HG02981 (cell line): ENCODE data around the gene JAM3.

Experiments
- ATAC-seq: cut with Tn5 transposase; IDR thresholded peaks from one replicate; pipeline ENCODE4 v1.9.1; 2021; ENCODE audit warnings: mild to moderate bottlenecking, moderate library complexity; ENCODE audit not compliant: unreplicated experiment

The JAM3 gene

DNA sequence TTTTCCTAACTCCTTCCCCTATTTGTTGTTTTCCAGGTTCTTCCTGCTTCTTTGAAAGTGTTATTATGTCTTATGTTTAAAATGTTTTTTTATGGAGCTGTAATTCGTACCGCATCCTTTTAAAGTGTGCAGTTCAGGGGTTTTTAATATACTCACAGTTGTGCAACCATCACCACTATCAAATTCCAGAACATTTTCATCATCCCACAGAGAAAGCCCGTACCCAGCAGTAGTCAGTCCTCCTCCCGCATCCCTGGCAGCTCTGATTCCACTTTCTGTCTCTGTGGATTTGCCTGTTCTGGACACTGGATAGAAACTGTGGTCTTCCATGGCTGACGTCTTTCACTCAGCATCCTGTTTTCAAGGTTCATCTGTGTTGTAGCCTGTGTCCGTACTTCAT is 73.7 kb downstream of the JAM3 start:
- ATAC-seq = no peak

DNA sequence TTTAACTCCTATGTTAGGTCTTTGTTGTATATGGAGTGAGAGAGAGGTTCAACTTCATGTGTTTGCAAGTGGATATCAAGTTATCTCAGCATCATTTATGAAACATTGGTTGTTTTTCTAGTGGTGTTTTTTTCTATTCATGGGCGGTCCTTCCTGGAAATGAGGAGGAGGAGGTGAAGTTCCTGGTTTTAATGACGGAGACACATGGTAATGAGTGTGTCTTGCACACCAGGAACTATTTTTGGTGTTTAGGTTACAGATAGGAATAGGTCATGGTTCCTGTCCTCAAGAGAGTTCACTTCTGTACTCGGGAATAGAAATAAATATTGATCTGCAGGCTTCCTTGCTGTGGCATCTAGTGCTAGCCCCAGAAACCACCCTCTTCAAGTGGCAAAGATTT is 74.9 kb downstream of the JAM3 start:
- no peak for ATAC-seq

DNA sequence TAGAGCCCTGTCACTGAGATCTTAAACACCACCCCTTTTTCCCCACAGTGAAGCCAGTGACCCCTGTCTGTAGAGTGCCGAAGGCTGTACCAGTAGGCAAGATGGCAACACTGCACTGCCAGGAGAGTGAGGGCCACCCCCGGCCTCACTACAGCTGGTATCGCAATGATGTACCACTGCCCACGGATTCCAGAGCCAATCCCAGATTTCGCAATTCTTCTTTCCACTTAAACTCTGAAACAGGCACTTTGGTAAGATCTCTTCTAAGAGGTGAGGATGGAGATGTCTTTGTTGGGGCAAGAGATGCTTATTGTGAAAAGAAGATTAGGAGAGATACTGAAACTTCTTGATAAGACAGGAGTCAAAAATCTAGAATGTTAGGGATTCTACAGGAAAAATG is 75.9 kb downstream of the JAM3 start:
- no peak for ATAC-seq

DNA sequence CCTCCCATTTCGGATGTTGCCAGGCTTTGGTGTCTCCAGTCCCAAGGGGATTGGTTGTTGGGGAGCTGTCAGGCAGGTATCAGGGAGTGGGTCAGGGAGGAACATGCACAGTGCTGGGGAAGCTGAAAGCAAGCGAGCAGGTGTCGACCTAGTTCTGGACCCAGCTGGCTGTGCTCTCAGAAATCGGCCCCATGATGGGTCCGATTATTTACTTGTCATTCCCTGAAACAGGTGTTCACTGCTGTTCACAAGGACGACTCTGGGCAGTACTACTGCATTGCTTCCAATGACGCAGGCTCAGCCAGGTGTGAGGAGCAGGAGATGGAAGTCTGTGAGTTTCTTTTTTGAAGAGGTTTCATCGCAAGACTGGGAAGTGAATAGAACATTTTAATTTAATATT is 76.8 kb downstream of the JAM3 start:
- ATAC-seq = no peak

DNA sequence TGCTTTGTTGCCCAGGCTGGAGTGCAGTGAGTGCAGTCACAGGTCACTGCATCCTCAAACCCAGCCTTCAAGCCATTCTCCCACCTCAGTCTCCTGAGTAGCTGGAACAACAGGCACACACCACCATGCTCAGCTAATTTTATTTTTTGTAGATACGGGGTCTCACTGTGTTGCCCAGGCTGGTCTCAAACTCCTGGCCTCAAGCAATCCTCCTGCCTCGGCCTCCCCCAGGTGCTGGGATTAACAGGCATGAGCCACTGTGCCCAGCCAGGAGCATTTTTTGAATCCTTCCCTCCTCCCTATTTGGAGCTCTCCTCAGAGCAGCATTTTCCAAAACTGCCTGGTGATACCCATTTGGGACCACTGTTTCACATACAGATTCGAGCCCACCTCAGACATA is 77.7 kb downstream of the JAM3 start:
- ATAC-seq = no peak

DNA sequence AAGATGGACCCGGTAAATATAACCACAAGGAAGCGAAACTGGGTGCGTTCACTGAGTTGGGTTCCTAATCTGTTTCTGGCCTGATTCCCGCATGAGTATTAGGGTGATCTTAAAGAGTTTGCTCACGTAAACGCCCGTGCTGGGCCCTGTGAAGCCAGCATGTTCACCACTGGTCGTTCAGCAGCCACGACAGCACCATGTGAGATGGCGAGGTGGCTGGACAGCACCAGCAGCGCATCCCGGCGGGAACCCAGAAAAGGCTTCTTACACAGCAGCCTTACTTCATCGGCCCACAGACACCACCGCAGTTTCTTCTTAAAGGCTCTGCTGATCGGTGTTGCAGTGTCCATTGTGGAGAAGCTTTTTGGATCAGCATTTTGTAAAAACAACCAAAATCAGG is 80.5 kb downstream of the JAM3 start:
- no peak for ATAC-seq

DNA sequence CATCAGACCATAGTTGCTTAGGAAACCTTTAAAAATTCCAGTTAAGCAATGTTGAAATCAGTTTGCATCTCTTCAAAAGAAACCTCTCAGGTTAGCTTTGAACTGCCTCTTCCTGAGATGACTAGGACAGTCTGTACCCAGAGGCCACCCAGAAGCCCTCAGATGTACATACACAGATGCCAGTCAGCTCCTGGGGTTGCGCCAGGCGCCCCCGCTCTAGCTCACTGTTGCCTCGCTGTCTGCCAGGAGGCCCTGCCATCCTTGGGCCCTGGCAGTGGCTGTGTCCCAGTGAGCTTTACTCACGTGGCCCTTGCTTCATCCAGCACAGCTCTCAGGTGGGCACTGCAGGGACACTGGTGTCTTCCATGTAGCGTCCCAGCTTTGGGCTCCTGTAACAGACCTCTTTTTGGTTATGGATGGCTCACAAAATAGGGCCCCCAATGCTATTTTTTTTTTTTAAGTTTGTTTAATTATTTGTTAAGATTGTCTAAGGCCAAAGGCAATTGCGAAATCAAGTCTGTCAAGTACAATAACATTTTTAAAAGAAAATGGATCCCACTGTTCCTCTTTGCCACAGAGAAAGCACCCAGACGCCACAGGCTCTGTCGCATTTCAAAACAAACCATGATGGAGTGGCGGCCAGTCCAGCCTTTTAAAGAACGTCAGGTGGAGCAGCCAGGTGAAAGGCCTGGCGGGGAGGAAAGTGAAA is 81.5 kb downstream of the JAM3 start:
- ATAC-seq = no peak

DNA sequence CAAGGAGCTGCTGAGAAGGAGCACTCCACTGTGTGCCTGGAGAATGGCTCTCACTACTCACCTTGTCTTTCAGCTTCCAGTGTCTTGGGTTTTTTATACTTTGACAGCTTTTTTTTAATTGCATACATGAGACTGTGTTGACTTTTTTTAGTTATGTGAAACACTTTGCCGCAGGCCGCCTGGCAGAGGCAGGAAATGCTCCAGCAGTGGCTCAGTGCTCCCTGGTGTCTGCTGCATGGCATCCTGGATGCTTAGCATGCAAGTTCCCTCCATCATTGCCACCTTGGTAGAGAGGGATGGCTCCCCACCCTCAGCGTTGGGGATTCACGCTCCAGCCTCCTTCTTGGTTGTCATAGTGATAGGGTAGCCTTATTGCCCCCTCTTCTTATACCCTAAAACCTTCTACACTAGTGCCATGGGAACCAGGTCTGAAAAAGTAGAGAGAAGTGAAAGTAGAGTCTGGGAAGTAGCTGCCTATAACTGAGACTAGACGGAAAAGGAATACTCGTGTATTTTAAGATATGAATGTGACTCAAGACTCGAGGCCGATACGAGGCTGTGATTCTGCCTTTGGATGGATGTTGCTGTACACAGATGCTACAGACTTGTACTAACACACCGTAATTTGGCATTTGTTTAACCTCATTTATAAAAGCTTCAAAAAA is 82.3 kb downstream of the JAM3 start:
- no peak for ATAC-seq

DNA sequence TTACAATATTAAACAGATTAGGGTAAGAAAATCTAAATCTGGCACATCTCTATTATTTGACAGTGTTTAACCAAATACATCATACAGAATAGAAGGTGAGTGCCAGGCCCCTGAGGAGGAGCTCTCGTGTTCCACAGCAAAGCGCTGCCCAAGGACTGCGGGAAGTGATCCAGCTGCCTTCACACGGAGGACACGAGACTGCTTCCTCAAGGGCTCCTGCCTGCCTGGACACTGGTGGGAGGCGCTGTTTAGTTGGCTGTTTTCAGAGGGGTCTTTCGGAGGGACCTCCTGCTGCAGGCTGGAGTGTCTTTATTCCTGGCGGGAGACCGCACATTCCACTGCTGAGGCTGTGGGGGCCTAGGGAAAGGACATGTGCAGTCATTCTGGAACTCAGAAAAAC is 83.8 kb downstream of the JAM3 start:
- no peak for ATAC-seq

DNA sequence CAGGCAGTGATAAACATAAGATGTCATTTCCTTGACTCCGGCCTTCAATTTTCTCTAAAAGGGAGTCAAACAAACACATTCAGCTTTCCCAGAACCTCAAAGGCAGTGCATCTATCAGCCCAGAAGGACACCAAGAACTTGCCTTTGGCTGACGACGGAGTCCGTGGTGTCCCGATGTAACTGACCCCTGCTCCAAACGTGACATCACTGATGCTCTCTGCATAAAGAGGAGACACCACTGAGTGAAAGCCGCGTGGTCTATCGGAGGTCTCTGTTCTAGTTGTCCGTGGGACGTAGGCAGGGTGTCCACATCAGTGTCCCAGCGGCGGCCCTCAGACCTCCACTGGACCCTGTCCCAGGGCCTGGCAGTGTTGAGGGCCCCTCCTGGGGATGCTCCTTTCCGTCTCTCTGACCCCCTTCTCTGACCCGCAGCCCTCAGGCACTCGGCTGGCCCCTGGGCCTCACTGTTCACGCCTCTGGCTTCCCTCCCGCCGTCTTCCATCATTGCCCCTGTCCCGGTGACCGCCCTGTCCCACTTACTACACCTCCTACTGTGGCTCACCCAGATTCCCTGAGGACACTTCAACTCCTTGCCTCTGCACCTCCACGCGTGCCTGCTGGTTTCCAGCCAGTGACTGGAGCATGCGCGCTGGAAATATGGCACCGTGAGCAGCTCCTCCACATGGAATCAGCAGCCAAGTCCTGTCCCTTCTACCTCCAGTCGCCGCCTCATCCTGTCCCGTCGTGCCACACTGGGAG is 84.5 kb downstream of the JAM3 start:
- no peak for ATAC-seq

DNA sequence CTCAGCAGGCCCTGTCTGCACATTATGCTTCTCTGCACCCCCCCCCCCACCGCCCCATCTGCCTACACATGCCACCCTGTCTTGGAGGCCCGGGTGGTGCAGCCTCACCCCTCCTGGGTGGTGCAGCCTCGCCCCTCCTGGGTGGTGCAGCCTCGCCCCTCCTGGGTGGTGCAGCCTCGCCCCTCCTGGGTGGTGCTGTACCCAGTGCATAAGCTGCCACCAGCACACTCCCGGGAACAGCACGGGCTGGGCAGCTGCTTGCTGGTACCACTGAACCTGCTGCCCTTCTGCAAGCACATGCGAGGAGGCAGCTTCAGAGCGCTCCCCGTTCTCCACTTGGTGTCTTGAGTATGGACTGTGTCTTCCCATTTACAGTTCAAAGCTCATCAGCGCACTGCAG is 85.6 kb downstream of the JAM3 start:
- no peak for ATAC-seq

DNA sequence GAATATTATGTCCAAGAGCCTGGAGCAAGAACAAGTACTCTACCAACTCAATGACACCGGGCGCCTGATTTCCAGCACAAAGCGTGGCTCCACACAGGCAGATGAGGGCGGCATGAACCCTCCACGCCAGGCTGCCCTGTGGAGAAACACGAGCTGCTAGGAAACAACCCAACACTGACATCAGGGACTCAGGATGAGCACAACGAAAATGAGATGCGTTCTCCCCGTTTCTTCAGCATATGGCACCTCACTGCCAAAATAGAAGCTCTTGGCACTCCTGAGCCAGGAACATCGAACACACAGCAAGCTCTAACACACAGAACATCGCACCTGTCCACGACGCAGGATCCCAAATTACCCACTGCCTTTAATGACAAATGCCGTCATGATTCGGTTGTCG is 86.6 kb downstream of the JAM3 start:
- ATAC-seq = no peak

DNA sequence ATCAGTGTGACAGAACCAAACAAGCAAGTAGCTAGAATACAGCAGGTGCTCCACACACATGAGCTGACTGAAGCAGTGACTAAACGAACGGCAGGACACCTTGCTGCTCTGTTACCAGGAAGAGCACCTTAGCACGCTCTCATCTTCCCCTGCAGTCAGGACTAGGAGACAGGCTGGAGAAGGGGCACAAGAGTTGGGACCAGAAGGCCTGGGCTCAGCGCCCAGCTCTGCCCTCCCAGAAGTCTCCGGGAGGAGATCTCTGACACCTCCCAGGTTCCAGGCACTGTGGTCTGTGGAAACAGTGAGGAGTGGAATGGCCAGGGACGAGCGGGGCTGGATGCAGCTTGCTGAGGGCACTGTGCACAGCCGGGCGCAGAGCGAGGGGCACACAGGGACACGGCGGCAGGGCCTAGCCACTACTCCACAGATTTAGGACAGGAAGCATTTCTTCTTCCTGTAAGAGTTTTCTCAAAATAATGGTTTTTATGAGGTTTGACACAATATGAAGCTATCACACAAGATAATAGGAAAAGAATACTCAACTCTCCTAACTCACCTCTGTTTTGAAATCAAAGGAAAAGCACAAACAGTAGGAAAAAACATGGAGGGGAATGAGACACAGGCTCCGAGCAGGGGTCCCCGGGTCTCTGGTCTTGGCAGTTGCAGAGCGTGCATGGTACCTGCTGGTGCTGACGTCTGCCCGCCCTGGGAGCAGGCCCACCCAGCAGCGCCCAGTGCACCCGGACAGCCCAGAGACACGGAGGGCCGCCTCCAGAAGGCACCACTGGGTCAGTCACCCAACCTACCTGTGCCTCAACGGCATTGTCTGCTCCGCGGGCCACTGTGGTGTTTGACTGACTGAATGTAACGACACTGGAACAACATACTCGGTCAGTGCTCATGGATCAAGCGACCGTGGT is 87.3 kb downstream of the JAM3 start:
- no peak for ATAC-seq

DNA sequence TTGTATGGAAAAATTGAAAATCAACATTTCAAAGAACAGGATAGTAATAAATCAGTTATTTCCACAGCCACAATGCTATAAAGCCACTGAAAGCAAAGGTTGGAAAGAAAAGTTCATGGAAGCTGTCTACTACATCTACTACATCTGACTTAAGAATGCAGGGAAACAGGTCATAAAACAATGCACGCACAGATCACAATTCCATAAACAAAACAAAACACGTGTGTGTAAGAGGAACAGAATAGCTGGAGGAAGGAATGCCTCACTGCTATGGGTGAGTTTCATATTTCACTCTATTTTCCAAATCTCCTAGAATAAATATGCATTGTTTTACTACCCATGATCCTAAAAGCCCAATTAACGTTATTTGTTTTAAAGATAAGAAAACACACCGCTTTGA is 88.6 kb downstream of the JAM3 start:
- no peak for ATAC-seq

DNA sequence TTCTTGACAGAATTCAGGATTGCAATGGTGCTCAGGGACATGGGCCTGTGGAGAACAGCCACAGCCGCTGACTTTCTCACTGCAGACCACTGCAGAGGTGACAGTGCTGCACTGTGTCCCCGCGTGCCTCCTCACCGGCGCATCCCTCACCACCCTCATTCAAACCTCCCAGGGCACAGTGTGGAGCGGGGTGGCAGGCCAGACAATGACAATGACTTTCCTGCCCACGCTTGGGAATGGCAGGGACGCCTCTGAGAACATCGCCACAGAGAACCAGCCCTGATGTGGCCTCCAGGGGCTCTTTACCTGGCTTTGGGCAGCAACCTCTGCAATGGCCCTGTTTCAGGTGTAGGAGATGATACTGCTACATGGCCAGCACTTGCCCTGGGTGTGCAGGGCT is 89.2 kb downstream of the JAM3 start:
- no peak for ATAC-seq

DNA sequence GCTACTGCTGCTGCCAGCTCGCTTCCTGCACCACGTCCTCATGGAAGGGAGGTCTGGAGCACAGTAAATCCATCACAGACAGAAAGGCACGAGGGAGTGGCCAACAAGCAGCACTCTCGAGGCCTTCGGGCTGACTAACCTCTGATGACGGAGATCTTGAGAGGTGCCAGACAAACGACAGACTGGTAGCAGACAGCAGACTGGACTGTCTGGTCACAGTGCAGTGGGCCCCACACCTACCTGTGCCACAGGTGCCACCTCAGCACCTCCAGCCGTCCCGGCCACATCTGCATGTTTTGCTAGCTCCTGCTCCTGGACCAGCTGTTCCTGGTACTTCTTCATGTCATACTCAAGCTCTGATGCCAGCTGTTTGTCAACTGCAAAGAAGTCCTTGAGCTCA is 90.8 kb downstream of the JAM3 start:
- ATAC-seq = no peak

DNA sequence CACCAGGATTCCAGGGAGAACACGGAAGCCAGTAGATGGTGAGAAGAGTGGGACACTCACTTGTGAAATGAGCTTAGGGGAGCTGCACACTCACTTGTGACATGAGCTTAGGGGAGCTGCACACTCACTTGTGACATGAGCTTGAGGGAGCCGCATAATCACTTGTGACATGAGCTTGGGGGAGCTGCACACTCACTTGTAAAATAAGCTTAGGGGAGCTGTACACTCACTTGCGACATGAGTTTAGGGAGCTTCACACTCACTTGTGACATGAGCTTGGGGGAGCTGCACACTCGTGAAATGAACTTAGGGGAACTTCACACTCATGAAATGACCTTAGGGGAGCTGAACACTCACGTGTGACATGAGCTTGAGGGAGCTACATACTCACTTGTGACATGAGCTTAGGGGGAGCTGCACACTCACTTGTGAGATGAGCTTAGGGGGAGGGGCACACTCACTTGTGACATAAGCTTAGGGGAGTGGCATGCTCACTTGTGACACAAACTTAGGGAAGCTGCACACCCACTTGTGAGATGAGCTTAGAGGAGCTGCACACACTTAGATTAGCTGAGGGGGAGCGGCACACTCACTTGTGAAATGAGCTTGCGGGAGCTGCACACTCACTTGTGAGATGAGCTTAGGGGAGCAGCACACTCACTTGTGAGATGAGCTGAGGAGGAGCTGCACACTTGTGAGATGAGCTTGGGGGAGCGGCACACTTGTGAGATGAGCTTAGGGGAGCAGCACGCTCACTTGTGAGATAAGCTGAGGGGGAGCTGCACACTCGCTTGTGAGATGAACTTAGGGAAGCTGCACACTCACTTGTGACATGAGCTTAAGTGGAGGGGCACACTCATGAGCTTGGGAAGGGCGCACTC is 95.9 kb downstream of the JAM3 start:
- ATAC-seq = no peak

DNA sequence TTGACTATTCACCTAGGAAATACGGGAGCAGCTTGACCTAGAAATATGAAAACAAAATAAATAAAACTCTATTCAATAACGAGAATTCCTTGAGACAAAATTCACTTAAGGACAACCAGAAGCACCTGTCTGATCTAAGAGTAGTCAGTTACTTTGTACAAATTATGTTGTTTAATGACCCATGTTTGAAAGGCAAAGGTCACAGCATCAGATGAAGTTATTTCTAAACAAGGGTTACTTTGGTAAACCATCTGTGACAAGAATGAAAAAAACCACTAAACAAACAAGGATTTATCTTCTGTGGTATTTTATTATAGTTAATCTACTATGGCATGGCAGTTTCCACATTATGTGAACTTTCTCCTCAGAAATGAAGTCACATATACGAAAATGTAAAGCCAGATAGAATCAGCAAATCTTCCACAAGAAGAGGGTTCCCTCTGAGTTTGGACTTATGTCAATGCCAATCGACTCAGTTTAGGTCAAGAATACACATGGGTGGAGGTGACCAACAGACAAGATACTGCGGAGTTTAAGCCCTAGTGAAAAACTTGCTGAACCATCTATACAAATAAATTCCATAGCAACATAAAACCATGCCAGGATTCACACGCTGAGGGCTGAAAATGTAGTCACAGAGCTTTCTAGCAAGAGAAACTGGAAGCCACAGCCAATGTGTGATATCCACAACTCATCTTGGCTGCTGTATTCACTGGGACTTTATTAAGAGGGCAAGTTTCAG is 101.5 kb downstream of the JAM3 start:
- ATAC-seq = no peak

DNA sequence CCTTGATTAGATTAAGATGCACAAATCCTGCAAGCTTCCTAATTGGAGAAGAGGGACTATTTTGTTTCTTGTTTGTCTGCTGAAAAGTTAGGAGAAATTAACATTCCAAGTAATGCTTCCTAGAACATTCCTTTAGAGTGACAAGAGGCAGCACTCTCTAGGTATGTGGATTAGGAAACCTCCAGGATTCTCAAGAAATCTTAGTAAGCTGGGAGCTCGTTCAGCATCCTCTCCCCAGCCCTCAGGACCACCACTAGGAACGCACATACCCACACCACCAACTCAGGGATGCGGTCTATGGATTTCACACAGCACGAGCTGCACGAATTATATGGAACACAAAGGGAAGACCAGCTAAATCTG is 102.0 kb downstream of the JAM3 start:
- no peak for ATAC-seq

DNA sequence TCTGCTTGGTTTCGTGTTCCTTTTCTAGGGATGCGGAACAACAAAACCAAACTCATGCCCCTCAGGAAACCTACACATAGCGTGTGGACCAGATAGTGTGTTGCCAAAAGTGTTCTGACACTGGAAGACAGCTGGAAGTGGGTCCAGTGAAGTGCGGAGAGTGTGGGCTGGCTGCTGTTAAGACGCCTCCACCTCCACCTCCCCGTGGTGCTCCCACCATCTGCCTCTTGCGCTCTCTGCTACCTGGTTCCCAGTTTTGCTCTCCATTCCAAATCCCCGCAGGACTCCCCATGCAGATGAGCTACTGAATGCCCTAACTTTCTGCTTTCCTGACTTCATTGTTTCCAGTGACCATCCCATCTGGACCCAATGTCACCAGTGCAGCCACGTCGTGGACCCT is 103.1 kb downstream of the JAM3 start:
- ATAC-seq = no peak
